Measurements from ENCODE around the gene ARHGAP1.
A peak's percentile ranks its signal among the peaks of the same experiment; 100 is the strongest.
"Not testable (repeated sequence)": the region's sequence is repeated elsewhere in the genome, so short reads cannot be mapped to it uniquely, and the experiment has no call there.

Gene ARHGAP1

GRCh38 chr11:46672381-46672839 is 28.0 kb downstream of the ARHGAP1 start:
- H3K4me3 ChIP-seq (ENCODE audit: low read length): no peak overlapping the region
- no peak for TF ChIP-seq CTCF (conservative IDR thresholded peaks at IDR 0.05; ENCODE audit: low read depth, low read length)
- no peak for DNase-seq (ENCODE audit: low read depth)

DNA sequence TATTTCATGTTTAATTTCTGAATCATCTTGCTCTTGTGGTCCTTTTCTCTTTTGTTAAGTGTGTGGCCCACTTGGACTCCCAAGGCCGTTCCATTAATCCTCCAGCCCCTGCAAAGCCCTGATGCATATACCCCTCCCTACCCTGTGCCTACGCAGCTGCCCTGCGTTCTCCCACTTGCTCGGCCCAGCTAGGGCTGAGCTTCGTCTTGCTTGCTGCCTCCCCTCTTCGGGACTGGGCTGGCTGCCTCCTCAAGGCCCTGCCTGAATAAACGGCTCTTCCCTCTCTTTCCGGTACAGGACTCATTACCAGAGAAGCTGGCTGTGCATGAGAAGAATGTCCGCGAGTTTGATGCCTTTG is 28.5 kb downstream of the ARHGAP1 start:
- no peak overlapping the region for H3K4me3 ChIP-seq (ENCODE audit: low read length)
- no peak for DNase-seq (ENCODE audit: low read depth)
- TF ChIP-seq CTCF (conservative IDR thresholded peaks at IDR 0.05; ENCODE audit: low read depth, low read length): no peak

GRCh38 chr11:46670521-46670920 is 29.9 kb downstream of the ARHGAP1 start:
- not testable (repeated sequence) for DNase-seq (ENCODE audit: low read depth); H3K4me3 ChIP-seq (ENCODE audit: low read length)

- H3K4me3 ChIP-seq (ENCODE audit: low read length): no peak overlapping the region
- peak; percentile 46 for TF ChIP-seq CTCF (conservative IDR thresholded peaks at IDR 0.05; ENCODE audit: low read depth, low read length)
- peak; percentile 19 for DNase-seq (ENCODE audit: low read depth)
Measured at GRCh38 chr11:46669711-46670139, 30.7 kb downstream of the ARHGAP1 start.

- no peak for TF ChIP-seq CTCF (conservative IDR thresholded peaks at IDR 0.05; ENCODE audit: low read depth, low read length)
- H3K4me3 ChIP-seq (ENCODE audit: low read length): no peak overlapping the region
- DNase-seq (ENCODE audit: low read depth): no peak
Measured at GRCh38 chr11:46668480-46669085, 31.8 kb downstream of the ARHGAP1 start.

- DNase-seq (ENCODE audit: low read depth): peak; percentile 5
- no peak for TF ChIP-seq CTCF (conservative IDR thresholded peaks at IDR 0.05; ENCODE audit: low read depth, low read length)
- H3K4me3 ChIP-seq (ENCODE audit: low read length): no peak overlapping the region
Measured at GRCh38 chr11:46667043-46667481, 33.4 kb downstream of the ARHGAP1 start.

GRCh38 chr11:46666516-46666915 is 33.9 kb downstream of the ARHGAP1 start:
- TF ChIP-seq CTCF (conservative IDR thresholded peaks at IDR 0.05; ENCODE audit: low read depth, low read length): no peak
- DNase-seq (ENCODE audit: low read depth): no peak
- no peak overlapping the region for H3K4me3 ChIP-seq (ENCODE audit: low read length)
